ENCODE data around the gene FAM76A.
"Not testable (repeated sequence)": the region's sequence is repeated elsewhere in the genome, so short reads cannot be mapped to it uniquely, and the experiment has no call there.

Gene FAM76A

DNA sequence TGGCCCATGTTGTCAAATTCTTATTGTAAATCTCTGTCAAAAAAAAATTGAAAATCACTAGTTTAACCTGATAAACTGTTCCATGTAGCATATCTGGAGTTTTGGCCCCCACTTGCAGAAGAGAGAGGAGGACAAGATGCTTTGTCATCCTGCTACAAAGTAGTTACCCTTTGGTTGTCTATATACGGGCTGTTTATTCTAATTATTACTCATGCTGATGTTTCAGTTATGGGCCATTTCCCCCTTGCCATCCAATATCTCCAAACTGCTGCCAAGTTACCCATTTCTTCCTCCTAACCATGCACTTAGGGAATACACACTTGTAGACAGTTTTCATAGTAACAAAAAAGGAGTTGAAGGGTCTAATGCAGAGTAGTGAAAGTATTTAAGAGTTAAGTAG lies 69.8 kb downstream of the FAM76A start:
- DNase-seq (ENCODE audit: low spot score): no peak
- TF ChIP-seq, protein P1, sequence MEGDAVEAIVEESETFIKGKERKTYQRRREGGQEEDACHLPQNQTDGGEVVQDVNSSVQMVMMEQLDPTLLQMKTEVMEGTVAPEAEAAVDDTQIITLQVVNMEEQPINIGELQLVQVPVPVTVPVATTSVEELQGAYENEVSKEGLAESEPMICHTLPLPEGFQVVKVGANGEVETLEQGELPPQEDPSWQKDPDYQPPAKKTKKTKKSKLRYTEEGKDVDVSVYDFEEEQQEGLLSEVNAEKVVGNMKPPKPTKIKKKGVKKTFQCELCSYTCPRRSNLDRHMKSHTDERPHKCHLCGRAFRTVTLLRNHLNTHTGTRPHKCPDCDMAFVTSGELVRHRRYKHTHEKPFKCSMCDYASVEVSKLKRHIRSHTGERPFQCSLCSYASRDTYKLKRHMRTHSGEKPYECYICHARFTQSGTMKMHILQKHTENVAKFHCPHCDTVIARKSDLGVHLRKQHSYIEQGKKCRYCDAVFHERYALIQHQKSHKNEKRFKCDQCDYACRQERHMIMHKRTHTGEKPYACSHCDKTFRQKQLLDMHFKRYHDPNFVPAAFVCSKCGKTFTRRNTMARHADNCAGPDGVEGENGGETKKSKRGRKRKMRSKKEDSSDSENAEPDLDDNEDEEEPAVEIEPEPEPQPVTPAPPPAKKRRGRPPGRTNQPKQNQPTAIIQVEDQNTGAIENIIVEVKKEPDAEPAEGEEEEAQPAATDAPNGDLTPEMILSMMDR (IDR thresholded peaks at IDR 0.05; ENCODE audit: poor library complexity, severe bottlenecking): no peak

DNA sequence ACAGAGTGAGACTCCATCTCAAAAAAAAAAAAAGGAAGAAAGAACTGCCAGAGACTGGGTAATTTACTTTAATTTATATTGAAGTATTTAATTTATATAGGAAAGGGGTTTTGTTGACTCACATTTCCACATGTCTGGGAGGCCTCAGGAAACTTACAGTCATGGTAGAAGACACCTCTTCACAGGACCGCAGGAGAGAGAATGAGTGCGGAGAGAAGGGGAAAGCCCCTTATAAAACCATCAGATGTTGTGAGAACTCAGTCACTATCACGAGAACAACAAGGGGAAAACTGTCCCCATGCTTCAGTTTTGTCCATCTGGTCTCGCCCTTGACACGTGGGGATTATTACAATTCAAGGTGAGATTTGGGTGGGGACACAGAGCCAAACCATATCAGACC lies 79.0 kb downstream of the FAM76A start:
- no peaks in the 10 kb centered on the region for H3K27me3 ChIP-seq (ENCODE audit: insufficient read depth, poor library complexity, severe bottlenecking)
- no peaks in the 10 kb centered on the region for H3K4me1 ChIP-seq (ENCODE audit: insufficient read depth, poor library complexity, severe bottlenecking)
- H3K9me3 ChIP-seq (ENCODE audit: severe bottlenecking): no peaks in the 10 kb centered on the region
- peaks cover 50% of the 10 kb centered on the region for H3K36me3 ChIP-seq (ENCODE audit: low read depth)
- no peak for DNase-seq (ENCODE audit: low spot score)
- TF ChIP-seq, protein P1 (IDR thresholded peaks at IDR 0.05; ENCODE audit: poor library complexity, severe bottlenecking): no peak
- H3K27ac ChIP-seq (ENCODE audit: poor library complexity, severe bottlenecking): no peak overlapping the region
- ATAC-seq (ENCODE audit: low read depth): no peak
- no peak overlapping the region for H3K4me3 ChIP-seq (ENCODE audit: severe bottlenecking)

More for the DNA sequence above, 69.8 kb downstream of the FAM76A start:
- no peak overlapping the region for H3K4me3 ChIP-seq (ENCODE audit: severe bottlenecking)
- no peak for ATAC-seq (ENCODE audit: low read depth)
- no peaks in the 10 kb centered on the region for H3K9me3 ChIP-seq (ENCODE audit: severe bottlenecking)
- H3K27ac ChIP-seq (ENCODE audit: poor library complexity, severe bottlenecking): no peak overlapping the region
- peaks cover 52% of the 10 kb centered on the region for H3K36me3 ChIP-seq (ENCODE audit: low read depth)
- no peaks in the 10 kb centered on the region for H3K27me3 ChIP-seq (ENCODE audit: insufficient read depth, poor library complexity, severe bottlenecking)
- no peaks in the 10 kb centered on the region for H3K4me1 ChIP-seq (ENCODE audit: insufficient read depth, poor library complexity, severe bottlenecking)

DNA sequence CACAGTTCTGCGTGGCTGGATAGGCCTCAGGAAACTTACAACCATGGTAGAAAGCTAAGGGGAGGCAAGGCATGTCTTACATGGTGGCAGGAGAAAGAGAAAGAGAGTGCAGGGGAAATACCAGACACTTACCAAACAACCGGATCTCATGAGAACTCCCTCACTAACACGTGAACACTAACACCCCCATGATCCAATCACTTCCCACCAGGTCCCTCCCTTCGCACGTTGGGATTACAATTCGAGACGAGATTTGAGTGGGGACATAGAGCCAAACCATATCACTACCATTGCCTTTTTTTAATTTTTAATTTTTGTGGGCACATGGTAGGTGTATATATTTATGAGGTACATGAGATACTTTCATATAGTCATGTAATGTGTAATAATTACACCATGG lies 81.0 kb downstream of the FAM76A start:
- no peaks in the 10 kb centered on the region for H3K9me3 ChIP-seq (ENCODE audit: severe bottlenecking)
- H3K27me3 ChIP-seq (ENCODE audit: insufficient read depth, poor library complexity, severe bottlenecking): no peaks in the 10 kb centered on the region
- H3K4me1 ChIP-seq (ENCODE audit: insufficient read depth, poor library complexity, severe bottlenecking): no peaks in the 10 kb centered on the region
- peaks cover 34% of the 10 kb centered on the region for H3K36me3 ChIP-seq (ENCODE audit: low read depth)
- H3K4me3 ChIP-seq (ENCODE audit: severe bottlenecking): no peak overlapping the region
- ATAC-seq (ENCODE audit: low read depth): no peak
- TF ChIP-seq, protein P1 (IDR thresholded peaks at IDR 0.05; ENCODE audit: poor library complexity, severe bottlenecking): no peak
- H3K27ac ChIP-seq (ENCODE audit: poor library complexity, severe bottlenecking): no peak overlapping the region
- no peak for DNase-seq (ENCODE audit: low spot score)

DNA sequence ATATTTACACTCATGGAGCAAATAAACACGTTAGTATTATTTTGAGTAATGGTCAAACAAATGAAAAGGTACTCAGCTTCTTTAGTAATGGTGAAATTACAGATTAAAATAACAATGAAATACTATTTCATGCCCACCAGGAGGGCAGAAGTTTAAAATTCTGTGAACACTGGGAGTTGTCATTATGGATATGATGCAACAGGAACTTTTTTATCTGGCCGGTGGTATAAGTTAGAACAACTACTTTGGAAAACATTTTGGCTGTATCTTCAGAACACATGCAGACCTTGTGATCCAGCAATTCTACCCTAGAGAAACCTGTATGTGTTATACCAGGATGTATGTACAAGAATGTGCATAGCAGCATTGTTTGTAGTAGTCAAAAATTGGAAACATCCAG lies 81.6 kb downstream of the FAM76A start:
- Histone ChIP-seq H3K9me3 (ENCODE audit: severe bottlenecking) (no peaks in the 10 kb centered on the region), H3K4me1 (ENCODE audit: insufficient read depth, poor library complexity, severe bottlenecking) (no peaks in the 10 kb centered on the region), H3K36me3 (ENCODE audit: low read depth) (peaks cover 31% of the 10 kb centered on the region), H3K27ac (ENCODE audit: poor library complexity, severe bottlenecking) (no peak overlapping the region), H3K4me3 (ENCODE audit: severe bottlenecking) (no peak overlapping the region), H3K27me3 (ENCODE audit: insufficient read depth, poor library complexity, severe bottlenecking) (no peaks in the 10 kb centered on the region)
- DNase-seq (ENCODE audit: low spot score) (no peak), ATAC-seq (ENCODE audit: low read depth) (no peak)
- TF ChIP-seq, protein P1 (IDR thresholded peaks at IDR 0.05; ENCODE audit: poor library complexity, severe bottlenecking): no peak

DNA sequence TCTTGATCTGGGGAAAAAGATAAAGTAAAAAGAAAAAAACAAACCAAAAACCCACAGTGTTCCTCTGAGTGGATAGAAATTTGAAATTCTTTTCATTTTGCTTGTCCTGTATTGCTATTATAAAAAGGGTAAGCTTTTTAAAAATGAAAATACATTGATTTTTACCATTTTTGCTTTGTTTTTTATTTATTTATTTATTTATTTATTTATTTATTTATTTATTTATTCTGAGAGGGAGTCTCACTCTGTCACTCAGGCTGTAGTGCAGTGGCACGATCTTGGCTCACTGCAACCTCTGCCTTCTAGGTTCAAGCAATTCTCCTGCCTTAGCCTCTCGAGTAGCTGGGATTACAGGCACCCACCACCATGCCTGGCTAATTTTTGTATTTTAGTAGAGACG lies 82.4 kb downstream of the FAM76A start:
- not testable (repeated sequence) for ATAC-seq (ENCODE audit: low read depth); H3K4me3 ChIP-seq (ENCODE audit: severe bottlenecking); H3K9me3 ChIP-seq (ENCODE audit: severe bottlenecking); DNase-seq (ENCODE audit: low spot score); H3K27ac ChIP-seq (ENCODE audit: poor library complexity, severe bottlenecking); H3K27me3 ChIP-seq (ENCODE audit: insufficient read depth, poor library complexity, severe bottlenecking); H3K4me1 ChIP-seq (ENCODE audit: insufficient read depth, poor library complexity, severe bottlenecking)
- peaks cover 28% of the 10 kb centered on the region for H3K36me3 ChIP-seq (ENCODE audit: low read depth)
